Choroid plexus epithelial cell (primary cell): Measurements from ENCODE around the gene NPTXR.
A peak's percentile ranks its signal among the peaks of the same experiment; 100 is the strongest.

Experiments
- DNase-seq: peaks from one replicate; pipeline ENCODE4 v3.0.0-alpha.2; 2010; ENCODE audit warnings: low read depth
- H3K4me3 ChIP-seq: 2 replicates; pipeline ENCODE4 v1.5.1; 2011; ENCODE audit warnings: low read depth, mild to moderate bottlenecking, control low read depth, low read length, moderate library complexity
- TF ChIP-seq, protein P1 (sequence below): conservative IDR thresholded peaks from 2 replicates; pipeline ENCODE4 v1.5.1; 2011; ENCODE audit warnings: low read depth, mild to moderate bottlenecking, control low read depth, inconsistent platforms, low read length, moderate library complexity

NPTXR gene

DNA sequence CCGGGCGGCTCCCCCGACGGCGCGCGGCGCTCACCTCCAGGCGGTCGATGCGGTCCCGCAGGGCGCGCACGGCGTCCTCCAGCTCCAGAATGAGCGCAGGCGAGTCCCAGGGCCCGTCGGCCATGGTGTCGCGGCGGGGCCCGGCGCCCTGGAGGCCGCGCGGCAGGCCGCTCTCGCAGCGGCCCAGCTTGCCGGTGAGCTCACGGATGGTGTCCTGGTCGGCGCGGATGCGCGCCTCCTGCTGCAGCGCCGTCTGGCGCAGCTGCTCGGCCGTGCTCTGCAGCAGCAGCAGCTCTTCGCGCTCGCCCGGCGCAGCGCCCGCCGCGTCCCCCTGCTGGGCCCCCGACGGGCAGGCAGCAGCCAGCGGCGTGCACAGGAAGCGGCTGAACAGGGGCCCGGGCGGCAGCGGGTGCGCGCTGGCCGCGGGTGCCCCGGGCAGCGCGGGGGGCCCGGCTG lies 599 bp downstream of the NPTXR start:
- peak overlapping the region; percentile 8 for H3K4me3 ChIP-seq
- TF ChIP-seq, protein P1, sequence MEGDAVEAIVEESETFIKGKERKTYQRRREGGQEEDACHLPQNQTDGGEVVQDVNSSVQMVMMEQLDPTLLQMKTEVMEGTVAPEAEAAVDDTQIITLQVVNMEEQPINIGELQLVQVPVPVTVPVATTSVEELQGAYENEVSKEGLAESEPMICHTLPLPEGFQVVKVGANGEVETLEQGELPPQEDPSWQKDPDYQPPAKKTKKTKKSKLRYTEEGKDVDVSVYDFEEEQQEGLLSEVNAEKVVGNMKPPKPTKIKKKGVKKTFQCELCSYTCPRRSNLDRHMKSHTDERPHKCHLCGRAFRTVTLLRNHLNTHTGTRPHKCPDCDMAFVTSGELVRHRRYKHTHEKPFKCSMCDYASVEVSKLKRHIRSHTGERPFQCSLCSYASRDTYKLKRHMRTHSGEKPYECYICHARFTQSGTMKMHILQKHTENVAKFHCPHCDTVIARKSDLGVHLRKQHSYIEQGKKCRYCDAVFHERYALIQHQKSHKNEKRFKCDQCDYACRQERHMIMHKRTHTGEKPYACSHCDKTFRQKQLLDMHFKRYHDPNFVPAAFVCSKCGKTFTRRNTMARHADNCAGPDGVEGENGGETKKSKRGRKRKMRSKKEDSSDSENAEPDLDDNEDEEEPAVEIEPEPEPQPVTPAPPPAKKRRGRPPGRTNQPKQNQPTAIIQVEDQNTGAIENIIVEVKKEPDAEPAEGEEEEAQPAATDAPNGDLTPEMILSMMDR = peak; percentile 41
- peak; percentile 79 for DNase-seq

DNA sequence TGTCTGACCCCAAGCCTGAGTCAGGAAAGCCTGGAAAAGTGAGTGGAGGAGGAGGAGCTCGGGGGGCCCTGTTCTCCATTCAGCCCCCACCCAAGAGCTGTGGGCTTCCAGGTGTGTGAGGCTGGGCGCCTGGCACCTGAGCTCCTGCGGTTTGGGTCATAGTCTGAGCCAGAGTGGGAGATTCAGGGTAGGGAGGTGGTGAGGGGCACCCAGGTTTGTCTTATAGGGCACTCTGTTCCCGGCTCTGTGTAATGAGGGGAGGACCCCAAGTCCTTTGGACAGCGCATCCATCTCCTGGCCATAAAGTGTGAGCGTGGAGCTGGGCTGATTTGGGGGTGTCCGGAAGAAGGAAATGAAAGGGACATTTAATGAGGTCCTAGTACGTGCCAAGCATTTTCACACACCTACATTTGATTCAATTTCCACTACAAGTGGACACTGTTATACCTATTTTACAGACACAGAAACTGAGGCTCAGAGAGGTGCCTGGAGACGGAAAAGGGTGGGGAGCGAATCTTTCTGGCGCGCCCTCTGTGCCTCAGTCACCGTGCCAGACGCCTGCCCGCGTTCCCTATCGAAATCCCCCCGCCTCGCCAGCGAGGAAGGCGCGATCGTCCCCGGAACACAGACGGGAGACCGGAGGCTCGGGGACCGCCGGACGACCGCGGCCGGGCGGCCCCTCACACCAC lies 1.2 kb downstream of the NPTXR start:
- DNase-seq = no peak
- TF ChIP-seq, protein P1 = no peak
- H3K4me3 ChIP-seq = no peak overlapping the region

DNA sequence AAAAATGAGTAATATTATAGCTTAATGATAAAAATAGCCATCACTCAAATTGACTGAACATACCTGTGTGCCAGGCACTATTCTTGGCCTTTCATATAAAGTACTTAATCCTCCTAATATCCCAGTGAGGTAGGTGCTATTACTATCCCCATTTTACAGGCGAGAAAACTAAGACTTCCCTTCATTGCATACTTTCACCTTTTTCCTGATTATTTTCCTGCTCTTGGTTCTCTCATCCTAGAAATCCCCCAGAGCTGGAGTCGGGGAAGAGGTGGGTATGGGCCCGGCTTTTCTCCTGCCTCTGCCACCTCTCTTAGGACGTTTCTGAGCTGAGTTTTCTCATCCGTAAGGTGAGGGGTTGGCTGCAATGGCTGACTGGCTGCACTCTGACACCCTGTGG lies 2.2 kb downstream of the NPTXR start:
- TF ChIP-seq, protein P1 = no peak
- no peak for DNase-seq
- H3K4me3 ChIP-seq = no peak overlapping the region

DNA sequence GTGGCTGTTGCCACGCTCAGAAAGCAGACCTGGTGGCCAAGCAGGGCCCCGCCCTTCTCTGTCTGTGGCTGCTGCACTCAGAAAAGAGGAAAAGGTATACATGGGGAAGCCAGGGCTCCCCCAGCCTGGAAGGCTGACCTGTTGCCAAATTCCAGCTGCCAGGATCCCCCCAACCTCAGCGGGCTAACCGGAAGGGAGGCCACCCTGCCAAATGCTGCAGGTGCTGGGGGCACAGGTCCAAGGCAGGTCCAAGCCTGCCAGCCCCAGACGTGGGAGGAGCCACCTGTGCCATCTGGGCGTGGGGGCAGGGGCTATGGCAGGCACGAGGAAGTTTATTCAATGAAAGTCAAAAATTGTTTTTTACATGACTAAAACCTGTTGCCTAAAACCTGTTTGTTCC lies 2.6 kb downstream of the NPTXR start:
- TF ChIP-seq, protein P1 = no peak
- H3K4me3 ChIP-seq = no peak overlapping the region
- DNase-seq = no peak

DNA sequence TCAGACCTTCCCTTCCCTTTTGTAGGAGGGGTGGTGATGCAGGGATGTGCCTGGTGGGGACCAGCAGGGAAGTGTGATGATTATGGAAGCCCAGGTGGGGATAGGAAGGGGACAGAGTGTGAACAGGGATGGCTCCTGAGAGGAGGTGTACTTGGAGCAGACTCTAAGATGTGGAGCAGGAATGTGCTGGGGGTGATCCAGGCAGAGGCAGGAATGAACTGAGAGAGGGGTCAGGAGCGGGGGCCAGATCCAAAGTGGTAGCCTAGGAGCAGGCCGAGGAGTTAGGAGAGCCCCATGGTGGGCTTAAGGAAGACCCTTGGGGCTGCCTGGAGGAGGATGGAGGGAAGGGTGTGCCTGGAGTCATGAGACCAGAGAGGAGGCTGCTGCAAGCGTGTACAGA lies 3.7 kb downstream of the NPTXR start:
- H3K4me3 ChIP-seq = no peak overlapping the region
- no peak for DNase-seq
- TF ChIP-seq, protein P1 = no peak

DNA sequence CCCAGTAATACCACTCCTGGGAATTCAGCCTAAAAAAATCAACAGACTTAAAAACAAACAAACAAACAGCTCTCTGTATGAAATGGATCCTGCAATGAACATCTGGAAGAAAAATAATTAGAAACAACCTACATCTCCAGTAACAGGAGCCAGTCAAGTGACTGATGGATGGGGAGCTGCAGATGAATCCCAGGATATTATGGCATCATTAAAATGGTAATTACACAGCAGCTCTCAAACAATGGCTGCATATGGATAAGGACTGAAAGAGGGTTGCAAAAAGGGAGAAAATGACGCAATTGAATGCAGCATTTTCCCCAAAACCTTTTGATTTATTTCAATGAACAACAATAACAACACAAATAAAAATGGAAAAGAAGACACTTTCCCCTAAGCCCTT lies 4.1 kb downstream of the NPTXR start:
- TF ChIP-seq, protein P1 = no peak
- DNase-seq = no peak
- no peak overlapping the region for H3K4me3 ChIP-seq

DNA sequence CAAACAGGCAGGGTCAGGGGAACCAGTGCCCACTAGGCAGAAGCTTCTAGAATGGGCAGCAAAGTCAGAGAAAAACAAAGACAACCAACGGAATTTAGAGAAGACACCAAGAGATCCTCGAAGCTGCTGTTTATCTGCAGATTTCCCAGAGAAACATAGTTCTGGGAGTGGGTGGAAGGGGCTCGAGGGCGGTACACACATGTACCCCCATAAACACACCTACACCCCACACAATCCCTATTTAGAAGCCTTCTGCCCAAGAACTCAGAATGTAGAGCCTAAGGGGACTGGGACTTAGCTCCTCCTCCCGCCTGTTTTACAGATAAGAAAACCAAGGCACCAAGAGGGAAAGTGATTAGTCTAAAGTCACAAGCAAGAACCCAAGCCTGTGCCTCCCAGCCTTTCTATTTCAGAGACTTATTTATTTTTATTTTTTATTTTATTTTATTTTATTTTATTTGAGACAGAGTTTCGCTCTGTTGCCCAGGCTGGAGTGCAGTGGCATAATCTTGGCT lies 6.4 kb downstream of the NPTXR start:
- TF ChIP-seq, protein P1 = no peak
- no peak overlapping the region for H3K4me3 ChIP-seq
- no peak for DNase-seq
